Astrocyte (in vitro differentiated cells and primary cell): ENCODE measurements around the gene COA6. TPM values are rescaled to one million over a fixed set of nuclear protein-coding genes. Genes with fewer than 3 reads are reported as not detected.

Source experiments
- DNase-seq: peaks from one replicate; pipeline ENCODE4 v3.0.0-alpha.2; 2010; ENCODE audit warnings: low read depth
- FAIRE-seq: peaks from 2 replicates; lab custom pipeline; 2011; peaks lifted over from hg19 to GRCh38; lab: Jason Lieb, UNC
- H2AFZ ChIP-seq: 2 replicates; pipeline ENCODE4 v1.6.0; 2012; ENCODE audit warnings: low read depth, low read length, inconsistent platforms
- H3K27ac ChIP-seq: 2 replicates; pipeline ENCODE4 v1.5.1; 2011; ENCODE audit warnings: low read depth, low read length, inconsistent platforms
- H3K27me3 ChIP-seq: 2 replicates; pipeline ENCODE4 v1.6.0; 2011; ENCODE audit warnings: low read length, inconsistent platforms; ENCODE audit not compliant: insufficient read depth
- H3K36me3 ChIP-seq: 2 replicates; pipeline ENCODE4 v1.5.1; 2011; ENCODE audit warnings: low read length, inconsistent platforms; ENCODE audit not compliant: insufficient read depth
- H3K4me1 ChIP-seq: 2 replicates; pipeline ENCODE4 v1.5.1; 2011; ENCODE audit warnings: low read length, inconsistent platforms; ENCODE audit not compliant: insufficient read depth
- H3K4me2 ChIP-seq: 2 replicates; pipeline ENCODE4 v1.6.0; 2012; ENCODE audit warnings: low read length, inconsistent platforms
- H3K4me3 ChIP-seq: 2 replicates; pipeline ENCODE4 v1.5.1; 2011; ENCODE audit warnings: low read depth, mild to moderate bottlenecking, low read length, inconsistent platforms; ENCODE audit not compliant: insufficient read depth
- H3K79me2 ChIP-seq: 2 replicates; pipeline ENCODE4 v1.6.0; 2012; ENCODE audit warnings: mild to moderate bottlenecking, low read length, inconsistent platforms; ENCODE audit not compliant: insufficient read depth
- H3K9ac ChIP-seq: 2 replicates; pipeline ENCODE4 v1.6.0; 2012; ENCODE audit warnings: mild to moderate bottlenecking, low read length, inconsistent platforms
- H3K9me3 ChIP-seq: 2 replicates; pipeline ENCODE4 v1.5.1; 2012; ENCODE audit warnings: low read depth, mild to moderate bottlenecking, low read length, inconsistent platforms; ENCODE audit not compliant: insufficient read depth
- H4K20me1 ChIP-seq: 2 replicates; pipeline ENCODE4 v1.6.0; 2012; ENCODE audit warnings: low read length, inconsistent platforms; ENCODE audit not compliant: insufficient read depth
- H3K27ac Mint-ChIP-seq: one replicate; pipeline ENCODE4 v1.8.0; 2021; ENCODE audit warnings: mild to moderate bottlenecking, mixed read lengths; ENCODE audit not compliant: unreplicated experiment
- H3K27me3 Mint-ChIP-seq: one replicate; pipeline ENCODE4 v1.8.0; 2021; ENCODE audit warnings: low read depth, mixed read lengths; ENCODE audit not compliant: unreplicated experiment
- H3K36me3 Mint-ChIP-seq: one replicate; pipeline ENCODE4 v1.8.0; 2021; ENCODE audit warnings: low read depth, mixed read lengths; ENCODE audit not compliant: unreplicated experiment
- H3K4me1 Mint-ChIP-seq: one replicate; pipeline ENCODE4 v1.8.0; 2021; ENCODE audit warnings: low read depth, mixed read lengths; ENCODE audit not compliant: unreplicated experiment
- H3K4me3 Mint-ChIP-seq: one replicate; pipeline ENCODE4 v1.8.0; 2021; ENCODE audit warnings: mild to moderate bottlenecking, moderate library complexity, mixed read lengths; ENCODE audit not compliant: unreplicated experiment
- H3K9me3 Mint-ChIP-seq: one replicate; pipeline ENCODE4 v1.8.0; 2021; ENCODE audit warnings: mild to moderate bottlenecking, mixed read lengths; ENCODE audit not compliant: unreplicated experiment
- EZH2 ChIP-seq: IDR thresholded peaks from 2 replicates; pipeline ENCODE4 v1.6.1; 2012; ENCODE audit warnings: mild to moderate bottlenecking, low read length, inconsistent platforms; ENCODE audit not compliant: insufficient read depth
- total RNA-seq: library from RNA; stranded (reverse); gene quantifications from 2 replicates; pipeline ENCODE4 v1.2.1, GENCODE V29; 2021
- TF ChIP-seq, protein P1 (sequence below): IDR thresholded peaks from 2 replicates; pipeline ENCODE4 v1.5.1; 2011; ENCODE audit warnings: low read depth, mild to moderate bottlenecking, inconsistent platforms, low read length, moderate library complexity; ENCODE audit not compliant: insufficient read depth

COA6 gene
- total RNA-seq, 1 donor from 2014 or later, result 22.0 TPM

DNA sequence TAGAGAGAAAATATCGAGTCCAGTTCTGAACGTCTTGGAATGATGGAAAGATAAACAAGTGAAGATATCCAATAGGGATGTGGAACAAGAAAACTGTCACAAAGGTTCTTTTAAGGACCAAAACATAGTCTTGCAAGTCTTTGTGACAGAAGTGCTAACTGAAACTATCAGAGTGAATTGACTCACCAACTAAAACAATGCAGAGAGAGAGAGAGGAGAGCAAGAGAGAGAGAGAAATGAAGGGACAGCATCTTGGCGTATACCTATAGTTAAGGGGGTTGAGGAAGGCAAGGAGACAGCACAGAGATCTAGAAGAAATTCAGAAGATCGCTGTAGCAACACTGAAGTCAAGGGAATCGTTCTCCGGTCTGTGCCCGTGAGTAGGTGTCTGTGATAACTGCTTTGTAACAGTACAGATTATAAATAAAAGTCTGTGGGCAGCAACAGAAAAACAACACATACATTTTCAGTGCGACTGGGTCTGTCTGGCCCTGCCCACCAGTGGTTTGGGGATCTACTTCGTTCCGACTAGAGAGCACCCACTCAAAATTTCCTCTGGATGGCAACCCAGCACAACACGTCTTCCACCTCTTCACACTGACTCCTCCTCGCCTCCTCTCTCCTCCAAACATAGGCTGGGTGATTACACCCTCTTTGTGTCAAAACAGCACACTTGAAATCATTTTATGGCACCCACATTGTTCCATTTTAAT is 4.8 kb upstream of the COA6 start:
- Mint-ChIP-seq H3K27ac (no peak overlapping the region), H3K36me3 (no peaks in the 10 kb centered on the region), H3K4me3 (no peak overlapping the region), H3K4me1 (no peaks in the 10 kb centered on the region), H3K27me3 (peaks cover 9% of the 10 kb centered on the region), H3K9me3 (no peaks in the 10 kb centered on the region)
- H3K4me3 ChIP-seq, result no peak overlapping the region
- H3K27me3 ChIP-seq, result peaks cover 3% of the 10 kb centered on the region
- no peak for TF ChIP-seq EZH2
- TF ChIP-seq, protein P1, sequence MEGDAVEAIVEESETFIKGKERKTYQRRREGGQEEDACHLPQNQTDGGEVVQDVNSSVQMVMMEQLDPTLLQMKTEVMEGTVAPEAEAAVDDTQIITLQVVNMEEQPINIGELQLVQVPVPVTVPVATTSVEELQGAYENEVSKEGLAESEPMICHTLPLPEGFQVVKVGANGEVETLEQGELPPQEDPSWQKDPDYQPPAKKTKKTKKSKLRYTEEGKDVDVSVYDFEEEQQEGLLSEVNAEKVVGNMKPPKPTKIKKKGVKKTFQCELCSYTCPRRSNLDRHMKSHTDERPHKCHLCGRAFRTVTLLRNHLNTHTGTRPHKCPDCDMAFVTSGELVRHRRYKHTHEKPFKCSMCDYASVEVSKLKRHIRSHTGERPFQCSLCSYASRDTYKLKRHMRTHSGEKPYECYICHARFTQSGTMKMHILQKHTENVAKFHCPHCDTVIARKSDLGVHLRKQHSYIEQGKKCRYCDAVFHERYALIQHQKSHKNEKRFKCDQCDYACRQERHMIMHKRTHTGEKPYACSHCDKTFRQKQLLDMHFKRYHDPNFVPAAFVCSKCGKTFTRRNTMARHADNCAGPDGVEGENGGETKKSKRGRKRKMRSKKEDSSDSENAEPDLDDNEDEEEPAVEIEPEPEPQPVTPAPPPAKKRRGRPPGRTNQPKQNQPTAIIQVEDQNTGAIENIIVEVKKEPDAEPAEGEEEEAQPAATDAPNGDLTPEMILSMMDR, result no peak
- peaks cover 3% of the 10 kb centered on the region for H3K4me1 ChIP-seq
- FAIRE-seq (no peak), DNase-seq (no peak)
- H3K9ac ChIP-seq, result no peak overlapping the region
- H3K79me2 ChIP-seq, result no peaks in the 10 kb centered on the region
- H3K9me3 ChIP-seq, result no peaks in the 10 kb centered on the region
- H3K27ac ChIP-seq, result no peak overlapping the region
- H3K36me3 ChIP-seq, result no peaks in the 10 kb centered on the region
- H2AFZ ChIP-seq, result no peak overlapping the region
- H3K4me2 ChIP-seq, result no peak overlapping the region
- no peaks in the 10 kb centered on the region for H4K20me1 ChIP-seq

DNA sequence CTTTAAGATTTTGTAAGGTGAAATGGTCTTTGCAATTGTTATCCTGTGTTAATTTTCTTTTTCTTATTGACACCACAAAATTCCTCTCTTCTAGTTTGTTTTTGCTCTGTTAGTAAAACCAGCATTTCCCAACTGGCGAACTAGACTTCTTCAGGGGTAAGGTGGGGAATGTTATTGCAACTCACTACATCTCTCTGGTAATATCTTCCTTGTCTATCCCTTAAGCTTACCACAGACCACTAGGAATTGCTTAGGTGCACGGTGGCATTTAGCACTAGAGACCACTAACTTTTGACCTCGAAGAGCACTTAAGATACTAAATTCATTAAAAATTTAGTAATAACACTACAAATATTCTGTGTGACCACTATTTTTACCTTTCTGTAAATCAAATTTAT is 4.2 kb upstream of the COA6 start:
- peaks cover 5% of the 10 kb centered on the region for H3K79me2 ChIP-seq
- H3K27me3 ChIP-seq, result peaks cover 3% of the 10 kb centered on the region
- TF ChIP-seq, protein P1, result no peak
- TF ChIP-seq EZH2, result no peak
- H4K20me1 ChIP-seq, result no peaks in the 10 kb centered on the region
- H3K9ac ChIP-seq, result no peak overlapping the region
- DNase-seq (no peak), FAIRE-seq (no peak)
- no peak overlapping the region for H2AFZ ChIP-seq
- no peak overlapping the region for H3K4me2 ChIP-seq
- H3K27ac ChIP-seq, result no peak overlapping the region
- peaks cover 9% of the 10 kb centered on the region for H3K27me3 Mint-ChIP-seq
- H3K27ac Mint-ChIP-seq, result no peak overlapping the region
- no peak overlapping the region for H3K4me3 Mint-ChIP-seq
- peaks cover under 1% of the 10 kb centered on the region for H3K4me1 Mint-ChIP-seq
- no peak overlapping the region for H3K4me3 ChIP-seq
- no peaks in the 10 kb centered on the region for H3K36me3 ChIP-seq
- H3K36me3 Mint-ChIP-seq, result no peaks in the 10 kb centered on the region
- H3K9me3 Mint-ChIP-seq, result no peaks in the 10 kb centered on the region
- H3K4me1 ChIP-seq, result peaks cover 3% of the 10 kb centered on the region
- no peaks in the 10 kb centered on the region for H3K9me3 ChIP-seq

DNA sequence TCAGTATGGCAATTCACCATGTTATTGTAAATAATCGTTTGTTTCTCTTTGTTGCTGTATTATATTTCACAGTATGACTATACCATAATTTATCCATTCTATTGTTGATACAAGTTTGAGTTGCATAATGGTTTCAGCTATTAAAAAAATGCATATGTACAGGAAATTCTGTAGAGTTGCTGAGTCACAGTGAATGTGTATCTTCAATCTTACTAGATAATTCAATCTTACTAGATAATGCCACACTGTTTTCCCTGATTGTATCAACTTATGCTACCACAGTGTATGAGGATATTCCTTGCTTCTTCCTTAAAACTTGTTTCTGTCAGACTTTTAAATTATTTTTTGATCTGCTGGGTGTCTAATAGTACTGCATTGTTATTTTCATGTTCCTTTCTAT is 3.5 kb upstream of the COA6 start:
- Mint-ChIP-seq H3K27ac (peak overlapping the region; percentile 20), H3K36me3 (no peaks in the 10 kb centered on the region)

More for the DNA sequence above, 3.5 kb upstream of the COA6 start:
- Histone ChIP-seq H3K4me2 (no peak overlapping the region), H3K9me3 (no peaks in the 10 kb centered on the region), H3K79me2 (peaks cover 12% of the 10 kb centered on the region), H3K4me1 (peaks cover 11% of the 10 kb centered on the region), H4K20me1 (no peaks in the 10 kb centered on the region), H3K9ac (no peak overlapping the region), H3K27me3 (peaks cover 3% of the 10 kb centered on the region), H3K36me3 (no peaks in the 10 kb centered on the region), H3K4me3 (no peak overlapping the region), H2AFZ (no peak overlapping the region), H3K27ac (no peak overlapping the region)
- FAIRE-seq, result no peak
- H3K4me3 Mint-ChIP-seq, result no peak overlapping the region
- TF ChIP-seq EZH2, result no peak
- TF ChIP-seq, protein P1, result no peak
- H3K9me3 Mint-ChIP-seq, result no peaks in the 10 kb centered on the region
- DNase-seq, result no peak
- peaks cover 8% of the 10 kb centered on the region for H3K4me1 Mint-ChIP-seq
- H3K27me3 Mint-ChIP-seq, result peaks cover 9% of the 10 kb centered on the region
